HepG2 (cell line): ENCODE data around the gene REPIN1. TPM values are rescaled to one million over a fixed set of nuclear protein-coding genes. Genes with fewer than 3 reads are reported as not detected.
A peak's percentile ranks its signal among the peaks of the same experiment; 100 is the strongest.

Experiments
- CEBPB ChIP-seq: IDR thresholded peaks from 2 replicates; pipeline ENCODE4 v1.6.1; 2011; ENCODE audit warnings: low read depth, low read length, improper control_type of control experiment, borderline replicate concordance
- JARID2 ChIP-seq: sonication (generic); formaldehyde crosslinking; IDR thresholded peaks from 2 replicates; pipeline ENCODE4 v1.8.1; 2023; ENCODE audit warnings: missing genetic modification reagents, inconsistent platforms; ENCODE audit not compliant: insufficient replicate concordance
- KAT7 ChIP-seq: IDR thresholded peaks from 2 replicates; pipeline ENCODE4 v1.6.1; 2018; ENCODE audit warnings: borderline replicate concordance, missing compliant biosample characterization
- MEIS2 ChIP-seq: sonication (generic); formaldehyde crosslinking; IDR thresholded peaks from 2 replicates; pipeline ENCODE4 v1.9.0; 2021; ENCODE audit warnings: mild to moderate bottlenecking, missing genetic modification reagents
- ONECUT2 ChIP-seq: sonication (generic); formaldehyde crosslinking; IDR thresholded peaks from 2 replicates; pipeline ENCODE4 v1.4.0; 2020; ENCODE audit warnings: missing genetic modification reagents
- PHF20 ChIP-seq: sonication (generic); formaldehyde crosslinking; IDR thresholded peaks from 2 replicates; pipeline ENCODE4 v1.5.0; 2020; ENCODE audit warnings: mild to moderate bottlenecking, missing genetic modification reagents
- RFXAP ChIP-seq: sonication (generic); formaldehyde crosslinking; IDR thresholded peaks from 2 replicates; pipeline ENCODE4 v1.4.0; 2020; ENCODE audit warnings: missing genetic modification reagents, borderline replicate concordance
- ZNF10 ChIP-seq: sonication (generic); formaldehyde crosslinking; IDR thresholded peaks from 2 replicates; pipeline ENCODE4 v1.4.0; 2020; ENCODE audit warnings: mild to moderate bottlenecking, low read depth, missing genetic modification reagents, borderline replicate concordance
- ZNF124 ChIP-seq: sonication (generic); formaldehyde crosslinking; IDR thresholded peaks from 2 replicates; pipeline ENCODE4 v1.4.0; 2020; ENCODE audit warnings: missing genetic modification reagents
- ZNF138 ChIP-seq: sonication (generic); formaldehyde crosslinking; IDR thresholded peaks from 2 replicates; pipeline ENCODE4 v1.5.0; 2020; ENCODE audit warnings: mild to moderate bottlenecking, low read depth, missing genetic modification reagents
- ZNF230 ChIP-seq: sonication (generic); formaldehyde crosslinking; IDR thresholded peaks from 2 replicates; pipeline ENCODE4 v1.4.0; 2020; ENCODE audit warnings: mild to moderate bottlenecking, missing genetic modification reagents
- ZNF44 ChIP-seq: sonication (generic); formaldehyde crosslinking; IDR thresholded peaks from 2 replicates; pipeline ENCODE4 v1.5.1; 2020; ENCODE audit warnings: mild to moderate bottlenecking, missing genetic modification reagents
- ZNF709 ChIP-seq: sonication (generic); formaldehyde crosslinking; IDR thresholded peaks from 2 replicates; pipeline ENCODE4 v1.5.0; 2020; ENCODE audit warnings: mild to moderate bottlenecking, missing genetic modification reagents
- polyA plus RNA-seq, 8 experiments: library from polyadenylated mRNA; depleted of rRNA in 3 of 8; stranded (reverse) in 7 of 8; unstranded in 1 of 8; fragments of >200 nt; fragmentation: Illumina TruSeq in 4 of 8; extraction: Trizol in 4 of 8; gene quantifications; 2 replicates each; pipeline versions ENCODE4 v1.2.1 to v1.2.3, GENCODE V29; 2011 to 2016; ENCODE audit warnings: low read depth in 4 of 8, missing spikeins in 1 of 8, mixed read lengths in 1 of 8; ENCODE audit not compliant: insufficient read depth in 1 of 8
- total RNA-seq, 5 experiments: library from RNA; depleted of rRNA; stranded (reverse); fragments of >200 nt; fragmentation: Illumina TruSeq; extraction: Trizol; gene quantifications; 2 replicates each; pipeline ENCODE4 v1.2.3, GENCODE V29; 2016; ENCODE audit warnings: low read depth in 1 of 5
- TF ChIP-seq, protein P1 (sequence below): sonication (generic); formaldehyde crosslinking; conservative IDR thresholded peaks from 2 replicates; pipeline ENCODE4 v1.4.0; 2020; ENCODE audit warnings: missing genetic modification reagents
- TF ChIP-seq, protein P2 (sequence below): sonication (generic); formaldehyde crosslinking; conservative IDR thresholded peaks from 2 replicates; pipeline ENCODE4 v1.4.0; 2020; ENCODE audit warnings: missing genetic modification reagents
- TF ChIP-seq, protein P3 (sequence below): sonication (generic); formaldehyde crosslinking; IDR thresholded peaks from 2 replicates; pipeline ENCODE4 v1.4.0; 2020; ENCODE audit warnings: missing genetic modification reagents
- TF ChIP-seq, protein P4 (sequence below): sonication (generic); formaldehyde crosslinking; IDR thresholded peaks from 2 replicates; pipeline ENCODE4 v1.4.0; 2020; ENCODE audit warnings: mild to moderate bottlenecking, missing genetic modification reagents
- TF ChIP-seq, protein P5 (sequence below), 2 experiments: sonication (generic) in 1 of 2; formaldehyde crosslinking in 1 of 2; IDR thresholded peaks; 2 replicates each; pipeline versions ENCODE4 v1.4.0 to v1.6.1; 2018 to 2020; ENCODE audit warnings: missing genetic modification reagents in 2 of 2, borderline replicate concordance in 1 of 2, low read depth in 1 of 2, mild to moderate bottlenecking in 1 of 2, missing biosample characterization in 1 of 2

The REPIN1 gene
- total and polyA plus RNA-seq, 2 of the 13 experiments (the other 11 are each of a cell fraction or from before 2014, with no cell fraction given), result 69.9 to 108 TPM

DNA sequence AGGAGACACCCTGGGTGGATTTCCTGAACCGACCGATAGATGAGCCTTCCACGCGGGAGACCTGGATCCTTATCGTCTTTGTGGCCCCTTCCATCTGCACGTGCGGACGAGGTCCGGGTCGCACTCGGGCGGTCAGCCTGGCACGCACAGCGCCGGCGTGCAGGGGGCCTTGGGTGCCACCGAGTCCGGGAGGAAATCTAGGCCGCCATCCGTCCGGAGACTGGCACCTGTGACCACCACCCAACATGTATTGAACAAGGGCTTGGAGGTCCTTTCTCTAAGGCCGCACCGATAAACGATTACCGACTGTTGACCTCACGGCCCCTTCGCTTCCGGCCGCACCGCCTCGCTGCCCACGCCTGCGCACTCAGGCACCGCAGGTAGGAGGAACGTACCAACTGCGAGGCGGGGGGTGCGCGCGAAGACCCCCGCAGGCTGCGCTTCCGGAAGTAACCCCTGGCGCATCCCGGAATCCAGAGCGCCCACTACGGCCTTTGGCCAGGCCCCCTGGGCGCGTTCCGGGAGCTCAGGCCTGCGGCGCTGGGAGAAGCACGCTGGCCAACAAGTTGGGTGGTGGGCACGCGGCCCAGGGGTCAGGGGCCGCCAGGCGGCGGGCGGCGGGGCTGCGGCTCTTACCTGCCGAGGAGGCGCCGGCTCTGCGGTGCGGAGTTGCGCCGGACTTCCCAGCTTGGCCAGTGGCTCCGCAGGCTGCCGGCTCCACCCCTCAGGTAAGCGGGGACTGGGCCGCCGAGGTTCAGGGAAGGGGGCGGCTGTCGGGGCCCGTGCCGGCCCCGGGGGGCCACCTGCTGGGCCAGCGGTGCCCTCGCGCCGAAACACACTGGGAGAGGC, 45.6 kb upstream of the REPIN1 start, which contains the start of the genes ACTR3C and LRRC61 (continued):
- TF ChIP-seq ONECUT2 (CRISPR knock-in tag) (peak; percentile 42; the same call in 1 of the 2 replicates), ZNF10 (CRISPR knock-in tag) (no peak; the same call in 1 of the 2 replicates), ZNF138 (CRISPR knock-in tag) (peak; percentile 69; the same call in 1 of the 2 replicates), CEBPB (no peak), MEIS2 (peak; percentile 49; the same call in 1 of the 2 replicates), ZNF230 (peak; percentile 88), ZNF709 (CRISPR knock-in tag) (peak; percentile 61; the same call in 1 of the 2 replicates), KAT7 (CRISPR knock-in tag) (peak; percentile 71; the same call in 1 of the 2 replicates), JARID2 (CRISPR knock-in tag) (no peak), ZNF44 (no peak), ZNF124 (CRISPR knock-in tag) (no peak), RFXAP (CRISPR knock-in tag) (peak; percentile 78), PHF20 (CRISPR knock-in tag) (peak; percentile 73)
- TF ChIP-seq, protein P1, sequence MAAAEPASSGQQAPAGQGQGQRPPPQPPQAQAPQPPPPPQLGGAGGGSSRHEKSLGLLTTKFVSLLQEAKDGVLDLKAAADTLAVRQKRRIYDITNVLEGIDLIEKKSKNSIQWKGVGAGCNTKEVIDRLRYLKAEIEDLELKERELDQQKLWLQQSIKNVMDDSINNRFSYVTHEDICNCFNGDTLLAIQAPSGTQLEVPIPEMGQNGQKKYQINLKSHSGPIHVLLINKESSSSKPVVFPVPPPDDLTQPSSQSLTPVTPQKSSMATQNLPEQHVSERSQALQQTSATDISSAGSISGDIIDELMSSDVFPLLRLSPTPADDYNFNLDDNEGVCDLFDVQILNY (CRISPR knock-in tag), result no peak
- TF ChIP-seq, protein P2, sequence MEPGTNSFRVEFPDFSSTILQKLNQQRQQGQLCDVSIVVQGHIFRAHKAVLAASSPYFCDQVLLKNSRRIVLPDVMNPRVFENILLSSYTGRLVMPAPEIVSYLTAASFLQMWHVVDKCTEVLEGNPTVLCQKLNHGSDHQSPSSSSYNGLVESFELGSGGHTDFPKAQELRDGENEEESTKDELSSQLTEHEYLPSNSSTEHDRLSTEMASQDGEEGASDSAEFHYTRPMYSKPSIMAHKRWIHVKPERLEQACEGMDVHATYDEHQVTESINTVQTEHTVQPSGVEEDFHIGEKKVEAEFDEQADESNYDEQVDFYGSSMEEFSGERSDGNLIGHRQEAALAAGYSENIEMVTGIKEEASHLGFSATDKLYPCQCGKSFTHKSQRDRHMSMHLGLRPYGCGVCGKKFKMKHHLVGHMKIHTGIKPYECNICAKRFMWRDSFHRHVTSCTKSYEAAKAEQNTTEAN (CRISPR knock-in tag), result no peak; the same call in 1 of the 2 replicates
- TF ChIP-seq, protein P3, sequence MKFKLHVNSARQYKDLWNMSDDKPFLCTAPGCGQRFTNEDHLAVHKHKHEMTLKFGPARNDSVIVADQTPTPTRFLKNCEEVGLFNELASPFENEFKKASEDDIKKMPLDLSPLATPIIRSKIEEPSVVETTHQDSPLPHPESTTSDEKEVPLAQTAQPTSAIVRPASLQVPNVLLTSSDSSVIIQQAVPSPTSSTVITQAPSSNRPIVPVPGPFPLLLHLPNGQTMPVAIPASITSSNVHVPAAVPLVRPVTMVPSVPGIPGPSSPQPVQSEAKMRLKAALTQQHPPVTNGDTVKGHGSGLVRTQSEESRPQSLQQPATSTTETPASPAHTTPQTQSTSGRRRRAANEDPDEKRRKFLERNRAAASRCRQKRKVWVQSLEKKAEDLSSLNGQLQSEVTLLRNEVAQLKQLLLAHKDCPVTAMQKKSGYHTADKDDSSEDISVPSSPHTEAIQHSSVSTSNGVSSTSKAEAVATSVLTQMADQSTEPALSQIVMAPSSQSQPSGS (CRISPR knock-in tag), result no peak
- TF ChIP-seq, protein P4, sequence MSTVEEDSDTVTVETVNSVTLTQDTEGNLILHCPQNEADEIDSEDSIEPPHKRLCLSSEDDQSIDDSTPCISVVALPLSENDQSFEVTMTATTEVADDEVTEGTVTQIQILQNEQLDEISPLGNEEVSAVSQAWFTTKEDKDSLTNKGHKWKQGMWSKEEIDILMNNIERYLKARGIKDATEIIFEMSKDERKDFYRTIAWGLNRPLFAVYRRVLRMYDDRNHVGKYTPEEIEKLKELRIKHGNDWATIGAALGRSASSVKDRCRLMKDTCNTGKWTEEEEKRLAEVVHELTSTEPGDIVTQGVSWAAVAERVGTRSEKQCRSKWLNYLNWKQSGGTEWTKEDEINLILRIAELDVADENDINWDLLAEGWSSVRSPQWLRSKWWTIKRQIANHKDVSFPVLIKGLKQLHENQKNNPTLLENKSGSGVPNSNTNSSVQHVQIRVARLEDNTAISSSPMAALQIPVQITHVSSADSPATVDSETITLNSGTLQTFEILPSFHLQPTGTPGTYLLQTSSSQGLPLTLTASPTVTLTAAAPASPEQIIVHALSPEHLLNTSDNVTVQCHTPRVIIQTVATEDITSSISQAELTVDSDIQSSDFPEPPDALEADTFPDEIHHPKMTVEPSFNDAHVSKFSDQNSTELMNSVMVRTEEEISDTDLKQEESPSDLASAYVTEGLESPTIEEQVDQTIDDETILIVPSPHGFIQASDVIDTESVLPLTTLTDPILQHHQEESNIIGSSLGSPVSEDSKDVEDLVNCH (CRISPR knock-in tag), result peak; percentile 87
- TF ChIP-seq, protein P5, sequence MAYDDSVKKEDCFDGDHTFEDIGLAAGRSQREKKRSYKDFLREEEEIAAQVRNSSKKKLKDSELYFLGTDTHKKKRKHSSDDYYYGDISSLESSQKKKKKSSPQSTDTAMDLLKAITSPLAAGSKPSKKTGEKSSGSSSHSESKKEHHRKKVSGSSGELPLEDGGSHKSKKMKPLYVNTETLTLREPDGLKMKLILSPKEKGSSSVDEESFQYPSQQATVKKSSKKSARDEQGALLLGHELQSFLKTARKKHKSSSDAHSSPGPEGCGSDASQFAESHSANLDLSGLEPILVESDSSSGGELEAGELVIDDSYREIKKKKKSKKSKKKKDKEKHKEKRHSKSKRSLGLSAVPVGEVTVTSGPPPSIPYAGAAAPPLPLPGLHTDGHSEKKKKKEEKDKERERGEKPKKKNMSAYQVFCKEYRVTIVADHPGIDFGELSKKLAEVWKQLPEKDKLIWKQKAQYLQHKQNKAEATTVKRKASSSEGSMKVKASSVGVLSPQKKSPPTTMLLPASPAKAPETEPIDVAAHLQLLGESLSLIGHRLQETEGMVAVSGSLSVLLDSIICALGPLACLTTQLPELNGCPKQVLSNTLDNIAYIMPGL (CRISPR knock-in tag; IDR thresholded peaks at IDR 0.05; ENCODE audit: borderline replicate concordance in 1 of 2, low read depth in 1 of 2), result peak; percentile 91 to 96
